Body of pancreas (tissue), 4 donors: ENCODE measurements around the gene GAS1. TPM values are rescaled to one million over a fixed set of nuclear protein-coding genes. Genes with fewer than 3 reads are reported as not detected.

Experiments used
- ATAC-seq: fragments of 150-250 bp; one replicate; pipeline ENCODE4 v1.9.1; 2016
- DNase-seq, 4 donors: peaks; one replicate each; pipeline ENCODE4 v3.0.0-alpha.2; 2019
- H3K27ac ChIP-seq, 4 donors: fragments of 200-600 bp; sonication (generic); 1 replicate in 3 of 4; 2 replicates in 1 of 4; pipeline versions ENCODE4 v1.5.1 to v1.6.1; 2016 to 2019; ENCODE audit warnings: mild to moderate bottlenecking in 1 of 4, mixed read lengths in 1 of 4, moderate library complexity in 1 of 4
- H3K27me3 ChIP-seq, 2 donors: fragments of 200-600 bp; sonication (generic); one replicate each; pipeline ENCODE4 v1.6.0; 2016; ENCODE audit warnings: mild to moderate bottlenecking in 1 of 2
- H3K36me3 ChIP-seq, 2 donors: fragments of 200-600 bp; sonication (generic); replicated peaks in 1 of 2; 2 replicates each; pipeline ENCODE4 v1.5.1; 2016; ENCODE audit warnings: low read depth in 2 of 2; ENCODE audit not compliant: insufficient read depth in 1 of 2
- H3K4me1 ChIP-seq: fragments of 200-600 bp; sonication (generic); one replicate; pipeline ENCODE4 v1.6.0; 2016
- H3K4me3 ChIP-seq, 2 donors: fragments of 200-600 bp; sonication (generic); 1 replicate in 1 of 2; 2 replicates in 1 of 2; pipeline ENCODE4 v1.5.1; 2016 to 2019
- H3K9me3 ChIP-seq, 3 donors: fragments of 200-600 bp; sonication (generic); 1 replicate in 2 of 3; 2 replicates in 1 of 3; pipeline ENCODE4 v1.5.1; 2016
- CTCF ChIP-seq, 7 experiments: fragments of 450-650 bp in 4 of 7; fragments of 200-600 bp in 3 of 7; sonication (generic) in 3 of 7; IDR thresholded peaks; one replicate each; pipeline ENCODE4 v1.5.1; 2016 to 2019; ENCODE audit warnings: antibody characterized with exemption in 7 of 7
- POLR2A ChIP-seq, 3 donors: fragments of 450-650 bp; IDR thresholded peaks; one replicate each; pipeline ENCODE4 v1.6.1; 2016; ENCODE audit warnings: antibody characterized with exemption in 3 of 3, mild to moderate bottlenecking in 2 of 3
- WGBS, 2 donors: methylation state at CpG; one replicate each; pipeline ENCODE4 v1.1.5; 2017; 5-methylcytosine and 5-hydroxymethylcytosine counted together
- intact Hi-C: fragments of 100-400 bp; cut with DNase I; formaldehyde crosslinking; loops from one replicate; pipeline ENCODE4 v1.15.1; 2023
- total RNA-seq, 2 donors: library from RNA; depleted of rRNA; stranded (reverse); fragments of >200 nt; gene quantifications; one replicate each; pipeline ENCODE4 v1.1.0, GENCODE V29; 2016

Gene GAS1
- total RNA-seq, 2 donors from 2014 or later, result 29.1 to 37.6 TPM

GRCh38 chr9:86980802-86981201 is 33.5 kb upstream of the GAS1 start:
- DNase-seq, result no peak
- 45 to 55% methylated on average over 3 of the region's 3 CpGs for WGBS, 2 donors
- Histone ChIP-seq H3K4me3 (no peak overlapping the region), H3K27me3 (no peaks in the 10 kb centered on the region), H3K4me1 (peaks cover 20% of the 10 kb centered on the region), H3K27ac (no peak overlapping the region), H3K36me3 (no peaks in the 10 kb centered on the region), H3K9me3 (no peaks in the 10 kb centered on the region)
- no peak for ATAC-seq
- TF ChIP-seq CTCF (IDR thresholded peaks at IDR 0.05), result no peak
- TF ChIP-seq POLR2A (IDR thresholded peaks at IDR 0.05), result no peak
- intact Hi-C loops, result no loop called here

GRCh38 chr9:86979657-86980056 is 32.4 kb upstream of the GAS1 start:
- 81 to 91% methylated on average over 1 of the region's 1 CpG for WGBS, 2 donors
- DNase-seq (no peak), ATAC-seq (no peak)
- TF ChIP-seq CTCF (IDR thresholded peaks at IDR 0.05) (no peak), POLR2A (IDR thresholded peaks at IDR 0.05) (no peak)
- Histone ChIP-seq H3K4me3 (no peak overlapping the region), H3K4me1 (peaks cover 16% of the 10 kb centered on the region), H3K36me3 (no peaks in the 10 kb centered on the region), H3K27ac (no peak overlapping the region), H3K27me3 (no peaks in the 10 kb centered on the region), H3K9me3 (no peaks in the 10 kb centered on the region)
- intact Hi-C loops, result no loop called here

GRCh38 chr9:86978922-86979474 is 31.7 kb upstream of the GAS1 start:
- ATAC-seq, result no peak
- no peak overlapping the region for H3K27ac ChIP-seq
- no peak overlapping the region for H3K4me3 ChIP-seq
- TF ChIP-seq POLR2A (IDR thresholded peaks at IDR 0.05) (no peak), CTCF (IDR thresholded peaks at IDR 0.05) (no peak)
- no peak for DNase-seq
- 83 to 90% methylated on average over 6 of the region's 6 CpGs for WGBS, 2 donors
- intact Hi-C loops, result no loop called here
- H3K36me3 ChIP-seq, result no peaks in the 10 kb centered on the region
- H3K9me3 ChIP-seq, result no peaks in the 10 kb centered on the region
- H3K27me3 ChIP-seq, result no peaks in the 10 kb centered on the region
- peaks cover 15% of the 10 kb centered on the region for H3K4me1 ChIP-seq

- intact Hi-C loops, result no loop called here
- no peak for DNase-seq
- no peak for ATAC-seq
- Histone ChIP-seq H3K27me3 (no peaks in the 10 kb centered on the region), H3K9me3 (no peaks in the 10 kb centered on the region), H3K4me1 (peaks cover 9% of the 10 kb centered on the region), H3K36me3 (no peaks in the 10 kb centered on the region), H3K4me3 (no peak overlapping the region), H3K27ac (no peak overlapping the region)
- 86 to 87% methylated on average over 2 of the region's 2 CpGs for WGBS, 2 donors
- TF ChIP-seq CTCF (IDR thresholded peaks at IDR 0.05), result no peak
- no peak for TF ChIP-seq POLR2A (IDR thresholded peaks at IDR 0.05)
Observed at GRCh38 chr9:86978413-86978812, 31.1 kb upstream of the GAS1 start.

GRCh38 chr9:86977205-86977835 is 30.0 kb upstream of the GAS1 start:
- Histone ChIP-seq H3K27me3 (no peaks in the 10 kb centered on the region), H3K36me3 (no peaks in the 10 kb centered on the region), H3K9me3 (no peaks in the 10 kb centered on the region), H3K4me1 (no peaks in the 10 kb centered on the region), H3K27ac (no peak overlapping the region), H3K4me3 (no peak overlapping the region)
- intact Hi-C loops, result no loop called here
- DNase-seq (no peak), ATAC-seq (no peak)
- 81 to 93% methylated on average over 4 of the region's 4 CpGs for WGBS, 2 donors
- TF ChIP-seq CTCF (IDR thresholded peaks at IDR 0.05) (no peak), POLR2A (IDR thresholded peaks at IDR 0.05) (no peak)
